Mucosa of rectum (tissue), 2 donors: ENCODE data around the gene PSME2.

ENCODE experiments used
- H3K27ac ChIP-seq, 2 donors: one replicate each; pipeline ENCODE4 v1.7.0; 2013; ENCODE audit warnings: inconsistent platforms in 2 of 2, low read depth in 2 of 2, low read length in 2 of 2
- H3K27me3 ChIP-seq, 2 donors: one replicate each; pipeline ENCODE4 v1.7.0; 2013; ENCODE audit warnings: low read length in 2 of 2; ENCODE audit not compliant: control insufficient read depth in 2 of 2, insufficient read depth in 2 of 2
- H3K36me3 ChIP-seq, 2 donors: one replicate each; pipeline ENCODE4 v1.7.0; 2013; ENCODE audit warnings: low read length in 2 of 2; ENCODE audit not compliant: control insufficient read depth in 2 of 2, insufficient read depth in 2 of 2
- H3K4me1 ChIP-seq, 2 donors: one replicate each; pipeline ENCODE4 v1.7.0; 2013; ENCODE audit warnings: low read length in 2 of 2, mild to moderate bottlenecking in 1 of 2; ENCODE audit not compliant: control insufficient read depth in 2 of 2, insufficient read depth in 2 of 2
- H3K4me3 ChIP-seq, 2 donors: one replicate each; pipeline ENCODE4 v1.7.0; 2013; ENCODE audit warnings: low read length in 2 of 2
- H3K9ac ChIP-seq, 2 donors: one replicate each; pipeline ENCODE4 v1.7.0; 2013; ENCODE audit warnings: low read length in 2 of 2, low read depth in 1 of 2, mild to moderate bottlenecking in 1 of 2
- H3K9me3 ChIP-seq, 2 donors: one replicate each; pipeline ENCODE4 v1.7.0; 2013; ENCODE audit warnings: low read length in 2 of 2; ENCODE audit not compliant: control insufficient read depth in 2 of 2
- donor health status: healthy.
- donor health status: Normal muscosa, but diverticular disease.

Gene PSME2

GRCh38 chr14:24179294-24179960 lies 33.0 kb upstream of the PSME2 start:
- Histone ChIP-seq H3K27me3 (no peaks in the 10 kb centered on the region), H3K4me3 (no peak overlapping the region), H3K27ac (peak overlapping the region in 1 of 2 donors; percentile 16), H3K9me3 (no peaks in the 10 kb centered on the region), H3K9ac (no peak overlapping the region), H3K4me1 (no peaks in the 10 kb centered on the region), H3K36me3 (peaks cover 51 to 70% of the 10 kb centered on the region in 2 donors)

- H3K4me3 ChIP-seq: no peak overlapping the region
- H3K27me3 ChIP-seq: no peaks in the 10 kb centered on the region
- no peak overlapping the region for H3K27ac ChIP-seq
- no peaks in the 10 kb centered on the region for H3K4me1 ChIP-seq
- H3K9ac ChIP-seq: no peak overlapping the region
- H3K9me3 ChIP-seq: no peaks in the 10 kb centered on the region
- peaks cover 46 to 64% of the 10 kb centered on the region in 2 donors for H3K36me3 ChIP-seq
Observed at GRCh38 chr14:24178399-24179178, 32.2 kb upstream of the PSME2 start.

GRCh38 chr14:24177891-24178290 lies 31.5 kb upstream of the PSME2 start:
- no peaks in the 10 kb centered on the region for H3K27me3 ChIP-seq
- H3K36me3 ChIP-seq: peaks cover 44 to 64% of the 10 kb centered on the region in 2 donors
- H3K4me1 ChIP-seq: no peaks in the 10 kb centered on the region
- no peaks in the 10 kb centered on the region for H3K9me3 ChIP-seq
- no peak overlapping the region for H3K9ac ChIP-seq
- no peak overlapping the region for H3K27ac ChIP-seq
- H3K4me3 ChIP-seq: no peak overlapping the region

- Histone ChIP-seq H3K27ac (no peak overlapping the region), H3K36me3 (peaks cover 44 to 57% of the 10 kb centered on the region in 2 donors), H3K4me3 (no peak overlapping the region), H3K9ac (no peak overlapping the region), H3K4me1 (no peaks in the 10 kb centered on the region), H3K27me3 (no peaks in the 10 kb centered on the region), H3K9me3 (no peaks in the 10 kb centered on the region)
Observed at GRCh38 chr14:24177041-24177825, 30.8 kb upstream of the PSME2 start.

- no peaks in the 10 kb centered on the region for H3K9me3 ChIP-seq
- no peaks in the 10 kb centered on the region for H3K27me3 ChIP-seq
- no peak overlapping the region for H3K27ac ChIP-seq
- peaks cover 41 to 51% of the 10 kb centered on the region in 2 donors for H3K36me3 ChIP-seq
- H3K9ac ChIP-seq: no peak overlapping the region
- H3K4me3 ChIP-seq: no peak overlapping the region
- no peaks in the 10 kb centered on the region for H3K4me1 ChIP-seq
Observed at GRCh38 chr14:24176599-24176998, 30.2 kb upstream of the PSME2 start.

GRCh38 chr14:24172871-24173281 lies 26.5 kb upstream of the PSME2 start:
- Histone ChIP-seq H3K9me3 (no peaks in the 10 kb centered on the region), H3K4me3 (no peak overlapping the region), H3K27me3 (no peaks in the 10 kb centered on the region), H3K36me3 (peaks cover 9 to 28% of the 10 kb centered on the region in 2 donors), H3K4me1 (no peaks in the 10 kb centered on the region), H3K27ac (no peak overlapping the region), H3K9ac (no peak overlapping the region)

GRCh38 chr14:24172261-24172860 lies 26.0 kb upstream of the PSME2 start:
- Histone ChIP-seq H3K9ac (no peak overlapping the region), H3K9me3 (no peaks in the 10 kb centered on the region), H3K27me3 (no peaks in the 10 kb centered on the region), H3K36me3 (peaks cover 13 to 27% of the 10 kb centered on the region in 2 donors), H3K27ac (no peak overlapping the region), H3K4me1 (no peaks in the 10 kb centered on the region), H3K4me3 (peak overlapping the region; percentile 6 to 44)

GRCh38 chr14:24171422-24172260 lies 25.2 kb upstream of the PSME2 start, which contains the start of gene REC8:
Gene REC8 (plus strand): TSS chr14:24172080. CDS start chr14:24172553, 473 bp downstream.
- H3K9ac ChIP-seq: no peak within 1 kb of the TSS
- no peaks in the 10 kb centered on the region for H3K4me1 ChIP-seq
- H3K27me3 ChIP-seq: no peaks in the 10 kb centered on the region
- H3K9me3 ChIP-seq: no peaks in the 10 kb centered on the region
- H3K27ac ChIP-seq: no peak within 1 kb of the TSS
- H3K36me3 ChIP-seq: peaks cover 13 to 25% of the 10 kb centered on the region in 2 donors
- H3K4me3 ChIP-seq: peak within 1 kb of the TSS; percentile 6 to 44

- H3K4me3 ChIP-seq: no peak overlapping the region
- H3K9ac ChIP-seq: no peak overlapping the region
- H3K4me1 ChIP-seq: peaks cover 0 to 8% of the 10 kb centered on the region in 2 donors
- no peaks in the 10 kb centered on the region for H3K9me3 ChIP-seq
- H3K27ac ChIP-seq: no peak overlapping the region
- H3K27me3 ChIP-seq: no peaks in the 10 kb centered on the region
- peaks cover 45 to 54% of the 10 kb centered on the region in 2 donors for H3K36me3 ChIP-seq
Observed at GRCh38 chr14:24167469-24168114, 21.2 kb upstream of the PSME2 start.
